CD4-positive, alpha-beta T cell treated with Interleukin-6 for 4 hours (primary cell): Measurements from ENCODE around the gene MAGI1.

Experiments used
- DNase-seq: peaks from one replicate; pipeline ENCODE4 v3.0.0-alpha.2; 2020; ENCODE audit warnings: mixed read lengths

MAGI1 gene

GRCh38 chr3:65607101-65607500, 431.6 kb downstream of the MAGI1 start:
- DNase-seq, result no peak

- DNase-seq, result no peak
Measured at GRCh38 chr3:65605876-65606432, 432.8 kb downstream of the MAGI1 start.

- DNase-seq, result no peak
Measured at GRCh38 chr3:65604863-65605526, 433.7 kb downstream of the MAGI1 start.

- no peak for DNase-seq
Measured at GRCh38 chr3:65603631-65604030, 435.1 kb downstream of the MAGI1 start.

- DNase-seq, result no peak
Measured at GRCh38 chr3:65600888-65601287, 437.8 kb downstream of the MAGI1 start.

- no peak for DNase-seq
Measured at GRCh38 chr3:65597952-65598413, 440.7 kb downstream of the MAGI1 start.

GRCh38 chr3:65597226-65597951, 441.3 kb downstream of the MAGI1 start:
- no peak for DNase-seq

GRCh38 chr3:65596571-65597225, 442.0 kb downstream of the MAGI1 start:
- DNase-seq, result no peak

- no peak for DNase-seq
Measured at GRCh38 chr3:65596029-65596300, 442.8 kb downstream of the MAGI1 start.

GRCh38 chr3:65595222-65596028, 443.3 kb downstream of the MAGI1 start:
- DNase-seq, result no peak

GRCh38 chr3:65593780-65594752, 444.7 kb downstream of the MAGI1 start:
- no peak for DNase-seq

- no peak for DNase-seq
Measured at GRCh38 chr3:65591313-65591712, 447.4 kb downstream of the MAGI1 start.

GRCh38 chr3:65588884-65589283, 449.8 kb downstream of the MAGI1 start:
- DNase-seq, result no peak

- no peak for DNase-seq
Measured at GRCh38 chr3:65587650-65588439, 450.9 kb downstream of the MAGI1 start.

- no peak for DNase-seq
Measured at GRCh38 chr3:65584913-65585312, 453.8 kb downstream of the MAGI1 start.

- DNase-seq, result no peak
Measured at GRCh38 chr3:65584002-65584401, 454.7 kb downstream of the MAGI1 start.

- no peak for DNase-seq
Measured at GRCh38 chr3:65583188-65583587, 455.5 kb downstream of the MAGI1 start.

- no peak for DNase-seq
Measured at GRCh38 chr3:65582012-65582717, 456.6 kb downstream of the MAGI1 start.

- no peak for DNase-seq
Measured at GRCh38 chr3:65581313-65581712, 457.4 kb downstream of the MAGI1 start.

GRCh38 chr3:65578861-65579260, 459.9 kb downstream of the MAGI1 start:
- DNase-seq, result no peak
